Measurements from ENCODE around the gene ANTXRL.
"Not testable (repeated sequence)": the region's sequence is repeated elsewhere in the genome, so short reads cannot be mapped to it uniquely, and the experiment has no call there.

Gene ANTXRL

DNA sequence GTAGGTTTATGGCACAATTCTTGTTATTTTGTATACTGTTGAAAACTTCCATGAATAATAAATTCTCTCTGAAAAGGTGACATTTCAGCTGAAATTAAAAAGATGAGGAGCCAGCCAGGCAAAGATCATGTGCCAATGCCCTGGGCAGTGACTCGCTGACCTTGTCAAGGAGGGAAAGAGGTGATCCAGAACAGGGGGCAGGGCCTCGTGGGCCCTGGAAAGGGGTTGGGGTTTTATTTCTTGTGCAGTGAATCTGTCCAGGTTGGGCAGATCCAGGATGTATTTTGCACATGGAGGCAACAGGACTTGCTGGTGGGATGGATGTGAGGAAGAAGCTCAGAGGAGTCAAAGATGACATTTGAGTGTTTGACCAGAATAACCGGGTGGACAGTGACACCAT, 31.6 kb upstream of the ANTXRL start:
- DNase-seq, result not testable (repeated sequence)

- DNase-seq, result no peak
Measured at GRCh38 chr10:46255801-46256747, 30.7 kb upstream of the ANTXRL start.

- no peak for DNase-seq
Measured at GRCh38 chr10:46257099-46257498, 29.7 kb upstream of the ANTXRL start.

DNA sequence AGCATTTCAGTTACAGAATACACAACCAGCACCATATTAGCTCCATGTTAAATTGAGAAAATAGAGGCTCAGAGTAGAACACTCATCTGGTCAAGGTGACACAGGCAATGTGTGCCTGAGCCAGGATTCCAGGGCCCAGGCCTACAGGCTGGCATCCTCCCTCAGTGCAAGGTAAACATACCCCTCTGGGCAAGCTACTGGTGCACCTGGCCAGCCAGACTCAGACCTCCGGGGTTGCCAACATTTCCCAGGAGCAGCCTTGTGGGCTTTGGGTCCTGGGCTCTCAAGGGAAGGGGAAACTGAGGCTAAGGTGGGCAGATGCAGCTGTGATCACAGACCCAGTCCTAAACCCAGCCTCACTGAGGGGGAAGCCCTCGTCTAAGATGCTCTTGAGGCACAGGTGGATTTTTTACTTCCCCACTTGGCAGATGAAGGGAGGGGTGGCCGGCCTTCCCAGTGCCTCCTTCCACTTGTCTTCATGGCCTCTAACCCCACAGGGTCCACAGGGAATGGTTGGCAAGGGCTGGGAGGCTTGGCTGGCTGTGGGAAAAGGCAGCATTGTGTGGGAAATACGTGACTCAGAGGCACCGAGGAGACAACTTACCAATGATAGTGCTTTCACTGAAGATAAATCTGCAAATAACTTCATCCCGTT, 23.8 kb upstream of the ANTXRL start:
- not testable (repeated sequence) for DNase-seq

- no peak for DNase-seq
Measured at GRCh38 chr10:46263831-46264268, 22.9 kb upstream of the ANTXRL start.

DNA sequence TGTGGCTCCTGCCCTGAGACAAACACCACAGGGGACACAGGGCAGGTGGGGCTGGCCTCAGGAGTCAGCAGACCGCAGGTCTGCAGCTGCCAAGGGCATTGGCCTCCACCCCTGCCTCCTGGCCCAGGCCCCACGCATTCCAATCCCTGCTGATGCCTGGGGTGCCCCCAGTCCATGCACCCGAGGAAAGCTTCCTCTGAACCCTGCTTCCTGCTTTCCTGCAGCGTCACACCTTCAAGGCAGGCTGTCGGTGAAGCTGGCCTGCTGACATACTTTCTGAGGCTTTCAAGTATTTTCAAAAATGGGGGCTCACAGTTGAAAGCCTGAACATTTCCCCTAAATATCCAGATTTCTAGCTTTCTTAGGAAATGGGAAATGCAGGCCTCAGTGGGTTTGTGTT, 22.5 kb upstream of the ANTXRL start:
- no peak for DNase-seq

DNA sequence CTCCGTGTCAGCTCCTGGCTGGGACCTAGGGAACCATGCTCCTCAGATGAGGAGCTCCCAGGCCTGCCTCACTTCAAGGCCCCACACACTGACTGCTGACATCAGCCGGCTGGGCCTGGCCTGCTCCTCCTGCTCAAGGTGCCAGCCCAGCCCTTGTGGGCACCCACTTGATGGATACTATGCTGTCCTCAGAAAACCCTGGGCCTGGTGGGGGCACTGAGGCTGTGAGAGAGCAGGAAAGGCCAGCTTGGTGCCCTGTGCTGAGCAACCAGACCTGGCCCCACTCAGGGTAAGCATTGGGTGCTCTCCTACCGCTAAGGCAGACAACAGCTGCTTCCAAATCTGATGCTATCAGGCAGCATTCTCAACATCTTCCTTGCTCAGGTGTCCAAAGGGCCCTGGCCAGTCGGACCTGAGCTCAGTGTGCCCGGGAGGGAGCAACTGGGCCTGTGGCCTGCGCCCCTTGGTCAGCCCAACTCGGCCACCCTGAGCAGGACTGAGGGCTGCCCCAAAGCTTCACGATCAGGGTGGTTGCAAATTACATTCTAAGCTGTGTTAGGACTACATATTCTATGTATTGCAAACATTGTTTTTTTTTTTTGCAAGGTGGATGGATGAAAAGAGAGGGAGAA, 21.9 kb upstream of the ANTXRL start:
- DNase-seq, result no peak

DNA sequence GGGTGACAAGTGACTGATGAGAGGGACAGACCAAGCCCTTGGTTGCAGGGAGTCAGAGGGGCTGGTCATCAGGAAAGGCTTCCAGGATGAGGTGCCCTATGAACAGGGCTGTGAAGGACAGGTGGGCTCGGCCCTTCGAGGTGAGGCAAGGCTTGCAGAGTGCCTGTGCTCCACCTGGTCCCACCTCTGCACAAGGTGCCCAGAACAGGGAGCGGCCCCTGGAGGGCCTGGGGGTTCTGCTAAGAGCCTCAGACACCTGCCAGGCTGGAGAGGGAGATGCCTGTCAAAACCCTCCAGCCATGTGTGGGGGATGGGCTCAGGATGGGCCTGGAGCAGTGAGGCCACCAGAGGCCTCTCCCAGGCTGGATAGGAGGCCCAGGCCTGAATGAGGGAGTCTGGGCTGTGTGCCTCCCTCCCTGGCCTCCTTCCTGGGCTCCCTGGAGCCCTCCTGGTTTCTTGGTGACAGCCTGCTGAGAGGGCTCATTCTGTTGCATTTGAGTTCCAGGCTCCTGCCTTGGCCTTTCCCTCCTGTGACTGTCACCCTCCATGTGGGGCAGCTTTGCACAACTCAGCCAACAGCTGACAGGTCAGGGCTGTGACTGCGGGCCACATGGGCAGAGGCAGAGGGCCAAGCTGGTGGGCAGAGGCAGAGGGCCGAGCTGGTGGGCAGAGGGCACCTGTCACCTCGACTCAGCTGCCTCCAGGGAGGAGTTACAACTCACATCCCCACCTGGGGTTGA, 21.1 kb upstream of the ANTXRL start:
- not testable (repeated sequence) for DNase-seq

GRCh38 chr10:46266306-46266985, 20.4 kb upstream of the ANTXRL start:
- DNase-seq, result no peak

GRCh38 chr10:46267132-46267985, 19.4 kb upstream of the ANTXRL start:
- no peak for DNase-seq

GRCh38 chr10:46268076-46268881, 18.5 kb upstream of the ANTXRL start:
- no peak for DNase-seq

DNA sequence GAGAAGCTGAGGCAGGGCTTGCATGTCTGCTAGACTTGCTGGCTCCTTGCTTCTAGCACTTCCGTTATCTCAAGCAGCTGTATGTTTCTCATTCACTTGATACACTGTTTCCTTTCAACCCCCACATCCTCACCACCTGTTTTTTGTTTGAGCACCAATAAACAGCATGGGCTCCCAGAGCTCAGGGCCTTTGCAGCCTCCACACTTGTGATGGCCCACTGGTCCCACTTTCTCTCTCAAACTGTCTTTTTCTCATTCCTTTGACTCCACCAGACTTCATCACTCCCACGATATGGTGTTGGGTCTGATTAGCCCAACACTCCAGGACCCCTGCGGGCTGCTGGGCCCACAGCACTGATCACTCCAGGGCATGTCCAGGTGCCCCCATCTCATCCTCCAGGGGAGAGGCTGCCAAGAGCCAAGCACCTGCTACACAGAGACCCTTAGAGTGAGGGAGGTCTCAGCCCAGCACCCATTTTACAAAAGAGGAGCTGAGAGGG, 17.2 kb upstream of the ANTXRL start:
- DNase-seq, result not testable (repeated sequence)

DNA sequence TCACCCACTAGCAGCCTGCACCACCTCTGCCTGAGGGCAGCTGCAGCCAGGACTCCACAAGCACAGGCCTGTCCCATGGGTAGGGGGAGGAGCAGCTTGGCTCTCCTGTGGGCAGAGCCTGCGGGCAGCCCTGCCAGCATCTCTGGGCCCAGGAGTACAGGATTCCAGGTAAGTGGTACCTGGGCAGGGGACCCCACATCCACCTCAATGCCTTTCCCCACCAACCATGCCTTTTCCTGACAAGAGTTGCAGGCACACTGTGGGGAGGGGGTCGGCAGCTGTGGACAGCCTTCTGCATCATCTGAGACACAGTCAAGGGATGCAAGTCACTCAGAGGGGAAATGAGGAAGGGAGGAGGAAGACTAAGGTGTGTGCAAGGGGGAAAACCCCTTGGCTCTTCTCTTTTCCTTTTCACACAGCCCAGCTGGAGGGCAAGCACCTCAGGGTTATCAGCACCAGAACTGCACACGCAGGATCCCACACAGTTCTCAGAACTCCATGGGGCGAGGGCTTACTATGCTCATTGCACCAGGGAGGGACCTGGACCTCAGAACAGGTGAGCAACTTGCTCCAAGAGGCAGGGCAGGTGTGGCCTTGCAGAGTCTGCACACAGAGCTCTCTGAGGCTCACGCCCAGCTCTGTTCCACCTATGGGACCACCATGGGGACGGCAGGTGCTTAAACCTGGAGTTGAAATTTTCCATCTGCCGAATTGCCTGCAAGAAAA, 16.5 kb upstream of the ANTXRL start:
- DNase-seq, result no peak

DNA sequence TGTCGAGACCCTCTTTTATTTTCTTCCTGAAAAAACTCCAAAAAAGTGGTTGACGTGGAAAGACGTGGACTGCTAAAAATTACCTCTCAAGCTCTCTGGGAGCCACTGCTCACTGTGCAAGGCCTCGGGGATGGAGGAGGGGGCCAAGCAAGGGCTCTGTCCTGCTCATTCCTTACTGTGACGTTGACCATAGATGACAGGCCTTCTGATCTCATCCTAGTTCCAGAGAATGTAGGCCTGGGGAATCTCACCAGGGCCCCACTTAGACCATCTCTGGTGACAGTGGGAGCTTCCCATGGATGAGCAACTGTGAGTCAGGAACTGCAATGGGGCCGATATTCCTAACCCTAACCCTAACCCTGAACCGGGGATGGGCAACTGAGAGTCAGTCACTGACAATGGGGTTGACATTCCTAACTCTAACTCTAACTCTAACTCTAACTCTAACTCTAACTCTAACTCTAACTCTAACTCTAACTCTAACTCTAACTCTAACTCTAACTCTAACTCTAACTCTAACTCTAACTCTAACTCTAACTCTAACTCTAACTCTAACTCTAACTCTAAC, 15.8 kb upstream of the ANTXRL start:
- not testable (repeated sequence) for DNase-seq

- not testable (repeated sequence) for DNase-seq
Measured at GRCh38 chr10:46271795-46272499, 14.8 kb upstream of the ANTXRL start.

DNA sequence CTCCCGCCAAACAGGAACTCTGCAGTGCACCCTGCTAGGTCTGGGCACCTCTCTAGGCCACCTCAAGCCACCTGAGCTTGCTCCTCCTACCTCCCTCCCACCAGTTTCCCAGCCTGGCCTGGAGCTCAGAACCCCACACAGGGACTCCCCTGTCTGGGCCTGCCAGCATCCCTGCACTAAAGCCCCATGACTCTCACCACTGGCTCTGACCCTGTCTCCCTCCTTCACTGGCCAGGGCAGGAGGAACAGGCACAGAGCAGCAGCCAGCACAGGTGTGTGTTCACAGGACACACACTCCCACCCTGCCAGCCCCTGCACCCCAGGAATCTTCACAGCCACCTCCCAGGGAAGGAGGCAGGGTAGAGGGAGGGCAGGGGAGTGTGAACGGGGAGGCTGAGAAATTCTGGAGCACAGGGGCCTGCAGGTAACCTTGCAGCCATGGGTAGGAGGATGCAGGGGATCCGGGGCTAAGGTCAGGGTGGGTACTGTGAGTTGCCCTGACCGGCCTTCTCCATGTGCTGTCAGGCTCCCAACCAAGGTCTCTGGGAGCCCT, 13.9 kb upstream of the ANTXRL start:
- DNase-seq, result no peak

- no peak for DNase-seq
Measured at GRCh38 chr10:46273506-46274477, 13.0 kb upstream of the ANTXRL start.

All from NCI-H1436 treated with DMSO at 0.1 percent for 48 hours (cell line).